Measurements from ENCODE around the gene CWC27. TPM values are rescaled to one million over a fixed set of nuclear protein-coding genes. Genes with fewer than 3 reads are reported as not detected.

The CWC27 gene
- total RNA-seq, 1 experiment from 2014 or later = 14.5 TPM

- DNase-seq (ENCODE audit: low read depth) = no peak
Observed at GRCh38 chr5:65067147-65067506, 298.4 kb downstream of the CWC27 start.

Other genes with a start within 250 kb of the CWC27 start
- gene SHISAL2B, start 78.4 kb upstream of the CWC27 start, total RNA-seq (2014; rRNA removed) = not detected in 2 replicates
- 5.8 and 8.1 TPM in 2 replicates for gene SREK1IP1, start 239 bp upstream of the CWC27 start, total RNA-seq (2014; rRNA removed)

Measured in LHCN-M2 (cell line).